Measurements from ENCODE around the gene ABR.
A peak's percentile ranks its signal among the peaks of the same experiment; 100 is the strongest.
"Not testable (repeated sequence)": the region's sequence is repeated elsewhere in the genome, so short reads cannot be mapped to it uniquely, and the experiment has no call there.

The ABR gene

DNA sequence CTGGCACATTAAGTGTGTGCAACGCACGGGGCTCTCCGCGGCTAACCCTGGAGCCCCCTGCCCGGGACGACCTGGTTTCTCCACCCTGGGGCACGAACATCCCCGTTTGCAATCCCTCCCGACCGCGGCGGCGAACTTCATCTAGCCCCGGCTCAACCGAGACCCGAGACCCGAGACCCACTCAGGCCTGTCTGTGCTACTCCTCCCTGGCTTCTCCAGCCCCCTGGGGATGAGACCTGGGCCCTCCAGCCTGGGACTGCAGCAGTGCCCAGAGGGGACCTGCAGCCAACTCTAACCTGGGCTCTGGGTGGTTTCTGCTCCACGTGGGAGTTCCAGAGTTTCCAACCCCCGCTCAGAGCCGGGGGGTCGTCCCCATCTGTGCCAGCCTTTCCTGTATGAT lies 109.4 kb downstream of the ABR start:
- no peak overlapping the region for H3K4me3 ChIP-seq (ENCODE audit: low read length)
- no peak for DNase-seq (ENCODE audit: low read depth)

GRCh38 chr17:1069847-1070246 lies 109.9 kb downstream of the ABR start:
- H3K4me3 ChIP-seq (ENCODE audit: low read length): no peak overlapping the region
- no peak for TF ChIP-seq CTCF (conservative IDR thresholded peaks at IDR 0.05; ENCODE audit: low read length)
- no peak for DNase-seq (ENCODE audit: low read depth)

More for the DNA sequence above, 109.4 kb downstream of the ABR start:
- TF ChIP-seq CTCF (conservative IDR thresholded peaks at IDR 0.05; ENCODE audit: low read length): no peak

DNA sequence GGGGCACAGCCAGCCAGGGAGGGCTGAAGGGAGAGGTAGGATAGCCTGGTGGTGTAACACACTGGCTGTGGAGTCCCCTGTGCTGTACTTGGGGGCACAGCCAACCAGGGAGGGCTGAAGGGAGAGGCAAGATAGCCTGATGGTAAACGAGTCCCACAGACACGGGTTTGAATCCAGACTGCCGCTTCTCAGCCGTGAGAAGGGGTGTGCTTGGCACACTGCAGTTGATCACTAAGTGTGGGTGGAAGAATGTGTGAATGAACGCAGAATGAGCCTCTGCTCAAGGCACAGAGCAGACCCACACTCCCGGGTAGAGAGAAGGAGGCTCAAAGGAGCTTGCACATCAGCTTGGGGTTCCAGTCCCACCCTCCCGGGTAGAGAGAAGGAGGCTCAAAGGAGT lies 111.4 kb downstream of the ABR start:
- DNase-seq (ENCODE audit: low read depth): no peak
- H3K4me3 ChIP-seq (ENCODE audit: low read length): no peak overlapping the region
- TF ChIP-seq CTCF (conservative IDR thresholded peaks at IDR 0.05; ENCODE audit: low read length): no peak

DNA sequence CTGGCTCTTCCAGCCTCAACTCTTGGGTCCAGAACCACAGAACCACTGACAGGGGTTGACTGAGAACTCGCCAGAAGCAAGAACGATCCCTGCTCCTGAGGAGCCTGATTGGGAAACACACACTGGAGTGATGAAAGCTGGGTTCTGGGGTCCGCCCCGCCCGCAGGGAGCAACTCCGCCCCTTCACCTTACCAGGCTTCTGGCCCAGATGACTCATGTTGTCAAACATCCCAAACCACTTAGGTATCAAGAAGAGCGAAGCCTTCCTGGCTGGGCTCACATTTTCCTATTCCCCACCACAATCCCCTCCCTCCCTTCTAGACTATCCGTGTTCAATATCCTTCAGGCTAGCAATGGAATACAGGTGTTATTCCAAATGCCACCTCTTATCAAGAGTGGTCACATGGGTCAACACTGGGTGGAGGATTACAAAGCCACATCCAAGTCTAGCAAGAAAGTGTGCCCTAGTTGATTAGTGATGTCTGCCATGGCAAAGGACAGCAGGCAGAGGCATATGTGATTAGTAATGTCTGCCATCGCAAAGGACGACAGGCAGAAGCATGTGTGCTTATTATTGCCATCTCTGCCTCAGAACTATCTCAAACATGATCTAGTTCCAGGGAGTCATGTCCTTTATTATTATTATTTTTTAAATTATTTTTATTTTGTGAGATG lies 112.4 kb downstream of the ABR start:
- TF ChIP-seq CTCF (conservative IDR thresholded peaks at IDR 0.05; ENCODE audit: low read length): no peak
- no peak for DNase-seq (ENCODE audit: low read depth)
- H3K4me3 ChIP-seq (ENCODE audit: low read length): no peak overlapping the region

GRCh38 chr17:1065416-1065815 lies 114.4 kb downstream of the ABR start:
- H3K4me3 ChIP-seq (ENCODE audit: low read length); DNase-seq (ENCODE audit: low read depth): not testable (repeated sequence)

GRCh38 chr17:1060991-1061390 lies 118.8 kb downstream of the ABR start:
- no peak overlapping the region for H3K4me3 ChIP-seq (ENCODE audit: low read length)
- no peak for TF ChIP-seq CTCF (conservative IDR thresholded peaks at IDR 0.05; ENCODE audit: low read length)
- DNase-seq (ENCODE audit: low read depth): peak; percentile 97

GRCh38 chr17:1059131-1059795 lies 120.5 kb downstream of the ABR start:
- H3K4me3 ChIP-seq (ENCODE audit: low read length): no peak overlapping the region
- DNase-seq (ENCODE audit: low read depth): no peak
- TF ChIP-seq CTCF (conservative IDR thresholded peaks at IDR 0.05; ENCODE audit: low read length): no peak

All from AG10803 (cell line).